ENCODE results near the gene KMT2A. TPM values are rescaled to one million over a fixed set of nuclear protein-coding genes. Genes with fewer than 3 reads are reported as not detected.
A peak's percentile ranks its signal among the peaks of the same experiment; 100 is the strongest.

The KMT2A gene
- total and polyA plus RNA-seq, 4 donors = 7.7 to 127 (median 27.0) TPM

GRCh38 chr11:118436639-118437207 is 431 bp downstream of the KMT2A start:
- Histone ChIP-seq H3K9ac (ENCODE audit: insufficient read depth in 1 of 2, low read length in 2 of 2) (peak overlapping the region; percentile 60 to 76), H3K27ac (ENCODE audit: low read depth in 1 of 2, low read length in 1 of 2) (peak overlapping the region; percentile 84 to 91), H3K4me3 (peak overlapping the region; percentile 89), H3K4me1 (ENCODE audit: control insufficient read depth in 5 of 5, insufficient read depth in 5 of 5, low read length in 5 of 5) (peaks cover 4 to 37% (median 9%) of the 10 kb centered on the region in 5 donors), H3K9me3 (ENCODE audit: control insufficient read depth in 4 of 4, insufficient read depth in 3 of 4, low read length in 3 of 4) (no peaks in the 10 kb centered on the region), H3K36me3 (ENCODE audit: control insufficient read depth in 4 of 4, insufficient read depth in 4 of 4, low read length in 4 of 4) (peaks cover 0 to 3% (median 0%) of the 10 kb centered on the region in 4 donors), H3K27me3 (ENCODE audit: control insufficient read depth in 3 of 3, insufficient read depth in 3 of 3, low read length in 2 of 3) (no peaks in the 10 kb centered on the region)
- DNase-seq (peak in 2 of 3 donors; percentile 31 to 38), ATAC-seq (ENCODE audit: insufficient read depth, low FRiP score) (no peak)
- no peak for TF ChIP-seq CTCF (IDR thresholded peaks at IDR 0.05; ENCODE audit: control extremely low read depth, extremely low read depth)
- WGBS, 2 donors = 0 to 1% methylated on average over 21 to 55 of the region's 55 CpGs

GRCh38 chr11:118437208-118438125 is 1.2 kb downstream of the KMT2A start:
- 0 to 1% methylated on average over 27 to 28 of the region's 28 CpGs for WGBS, 2 donors
- H3K36me3 ChIP-seq (ENCODE audit: control insufficient read depth in 4 of 4, insufficient read depth in 4 of 4, low read length in 4 of 4) = peaks cover 0 to 3% (median 0%) of the 10 kb centered on the region in 4 donors

GRCh38 chr11:118438314-118438931 is 2.1 kb downstream of the KMT2A start:
- peak; percentile 82 to 92 (median 91) for DNase-seq
- H3K4me1 ChIP-seq (ENCODE audit: control insufficient read depth in 5 of 5, insufficient read depth in 5 of 5, low read length in 5 of 5) = peaks cover 11 to 44% (median 13%) of the 10 kb centered on the region in 5 donors
- TF ChIP-seq CTCF (IDR thresholded peaks at IDR 0.05; ENCODE audit: control extremely low read depth, extremely low read depth) = no peak

More at GRCh38 chr11:118437208-118438125, 1.2 kb downstream of the KMT2A start:
- peak overlapping the region; percentile 84 to 91 for H3K27ac ChIP-seq (ENCODE audit: low read depth in 1 of 2, low read length in 1 of 2)
- no peak for TF ChIP-seq CTCF (IDR thresholded peaks at IDR 0.05; ENCODE audit: control extremely low read depth, extremely low read depth)
- ATAC-seq (ENCODE audit: insufficient read depth, low FRiP score) (no peak), DNase-seq (peak; percentile 69 to 71 (median 71))
- H3K4me3 ChIP-seq = peak overlapping the region; percentile 89
- H3K27me3 ChIP-seq (ENCODE audit: control insufficient read depth in 3 of 3, insufficient read depth in 3 of 3, low read length in 2 of 3) = no peaks in the 10 kb centered on the region
- H3K9me3 ChIP-seq (ENCODE audit: control insufficient read depth in 4 of 4, insufficient read depth in 3 of 4, low read length in 3 of 4) = no peaks in the 10 kb centered on the region
- peak overlapping the region; percentile 67 to 76 for H3K9ac ChIP-seq (ENCODE audit: insufficient read depth in 1 of 2, low read length in 2 of 2)
- peaks cover 11 to 44% (median 13%) of the 10 kb centered on the region in 5 donors for H3K4me1 ChIP-seq (ENCODE audit: control insufficient read depth in 5 of 5, insufficient read depth in 5 of 5, low read length in 5 of 5)

More at GRCh38 chr11:118438314-118438931, 2.1 kb downstream of the KMT2A start:
- Histone ChIP-seq H3K9ac (ENCODE audit: insufficient read depth in 1 of 2, low read length in 2 of 2) (peak overlapping the region; percentile 67 to 76), H3K36me3 (ENCODE audit: control insufficient read depth in 4 of 4, insufficient read depth in 4 of 4, low read length in 4 of 4) (peaks cover 0 to 3% (median 0%) of the 10 kb centered on the region in 4 donors), H3K9me3 (ENCODE audit: control insufficient read depth in 4 of 4, insufficient read depth in 3 of 4, low read length in 3 of 4) (no peaks in the 10 kb centered on the region), H3K4me3 (peak overlapping the region; percentile 89), H3K27ac (ENCODE audit: low read depth in 1 of 2, low read length in 1 of 2) (peak overlapping the region in 1 of 2 donors; percentile 75), H3K27me3 (ENCODE audit: control insufficient read depth in 3 of 3, insufficient read depth in 3 of 3, low read length in 2 of 3) (no peaks in the 10 kb centered on the region)
- WGBS, 2 donors = 0 to 1% methylated on average over 14 of the region's 14 CpGs
- ATAC-seq (ENCODE audit: insufficient read depth, low FRiP score) = no peak
